MCF 10A (cell line): ENCODE data around the gene ADGRL3. TPM values are rescaled to one million over a fixed set of nuclear protein-coding genes. Genes with fewer than 3 reads are reported as not detected.
A peak's percentile ranks its signal among the peaks of the same experiment; 100 is the strongest.
"Not testable (repeated sequence)": the region's sequence is repeated elsewhere in the genome, so short reads cannot be mapped to it uniquely, and the experiment has no call there.

Source experiments
- BruUV-seq: library from RNA; stranded (reverse); fragments of 400-500 nt; replicated peaks from 2 replicates; lab custom pipeline; 2021; lab: Mats Ljungman, UMichigan
- CTCF ChIA-PET: fragments of 300-600 bp; sonication (Branson Sonifier 250); formaldehyde crosslinking; extraction: SDS; loops from one replicate; lab custom pipeline; 2021; ENCODE audit warnings: antibody characterized with exemption, inconsistent platforms; lab: Yijun Ruan, JAX
- POLR2A ChIA-PET: fragments of 300-600, 350-650 bp; sonication (Branson Sonifier 250); formaldehyde crosslinking; extraction: SDS; loops from one replicate; lab custom pipeline; 2020; ENCODE audit warnings: antibody characterized with exemption, inconsistent platforms; lab: Yijun Ruan, JAX
- DNase-seq: peaks from one replicate; pipeline ENCODE4 v3.0.0-alpha.2; 2018; ENCODE audit not compliant: unreplicated experiment
- H3K27ac Mint-ChIP-seq: one replicate; pipeline ENCODE4 v1.8.0; 2022; ENCODE audit warnings: mild to moderate bottlenecking, low read depth, mixed read lengths; ENCODE audit not compliant: unreplicated experiment
- H3K27me3 Mint-ChIP-seq: one replicate; pipeline ENCODE4 v1.8.0; 2022; ENCODE audit warnings: mixed read lengths; ENCODE audit not compliant: insufficient read depth, unreplicated experiment
- H3K36me3 Mint-ChIP-seq: one replicate; pipeline ENCODE4 v1.8.0; 2022; ENCODE audit warnings: mild to moderate bottlenecking, moderate library complexity, mixed read lengths; ENCODE audit not compliant: insufficient read depth, unreplicated experiment
- H3K4me1 Mint-ChIP-seq: one replicate; pipeline ENCODE4 v1.8.0; 2022; ENCODE audit warnings: mixed read lengths; ENCODE audit not compliant: insufficient read depth, unreplicated experiment
- H3K4me3 Mint-ChIP-seq: one replicate; pipeline ENCODE4 v1.8.0; 2022; ENCODE audit warnings: mild to moderate bottlenecking, moderate library complexity, mixed read lengths; ENCODE audit not compliant: unreplicated experiment
- H3K9me3 Mint-ChIP-seq: one replicate; pipeline ENCODE4 v1.8.0; 2022; ENCODE audit warnings: mixed read lengths; ENCODE audit not compliant: unreplicated experiment
- CTCF ChIP-seq: fragments of 200-600 bp; IDR thresholded peaks from one replicate; pipeline ENCODE4 v1.8.0; 2022; ENCODE audit warnings: antibody characterized with exemption, mild to moderate bottlenecking; ENCODE audit not compliant: unreplicated experiment
- intact Hi-C: fragments of 100-400 bp; cut with micrococcal nuclease; formaldehyde crosslinking; loops from 2 replicates; pipeline ENCODE4 v1.14.1; 2022
- total RNA-seq: library from RNA; stranded (reverse); gene quantifications from 2 replicates; pipeline ENCODE4 v1.2.3, GENCODE V29; 2022

Gene ADGRL3
- total RNA-seq, 1 experiment from 2014 or later = 3.6 TPM

DNA sequence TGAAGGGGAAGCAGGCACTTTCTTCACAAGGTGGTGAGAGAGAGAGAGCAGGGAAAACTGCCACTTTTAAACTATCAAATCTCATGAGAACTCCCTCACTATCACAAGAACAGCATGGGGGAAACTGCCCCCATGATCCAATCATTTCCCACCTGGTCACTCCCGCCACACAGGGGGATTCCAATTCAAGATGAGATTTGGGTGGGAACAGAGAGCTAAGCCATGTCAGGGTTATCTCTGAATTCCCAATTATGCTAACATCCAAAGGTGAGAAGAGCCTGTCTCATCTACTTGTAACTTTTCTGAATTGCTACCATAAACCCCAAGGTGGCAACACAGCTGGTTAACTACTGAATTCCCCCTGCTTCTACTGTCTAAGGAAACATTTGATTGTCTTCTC lies 758.5 kb downstream of the ADGRL3 start:
- ChIA-PET CTCF (no interaction called here), POLR2A (no interaction called here)
- Mint-ChIP-seq H3K4me3 (no peak overlapping the region), H3K36me3 (peaks cover 6% of the 10 kb centered on the region), H3K27ac (no peak overlapping the region), H3K27me3 (no peaks in the 10 kb centered on the region), H3K9me3 (no peaks in the 10 kb centered on the region), H3K4me1 (no peaks in the 10 kb centered on the region)
- no peak for DNase-seq
- BruUV-seq = no TSS peak
- intact Hi-C loops = no loop called here
- TF ChIP-seq CTCF = no peak

GRCh38 chr4:61959087-61959486 lies 759.0 kb downstream of the ADGRL3 start:
- no peak overlapping the region for H3K27ac Mint-ChIP-seq
- no peaks in the 10 kb centered on the region for H3K9me3 Mint-ChIP-seq
- peaks cover 6% of the 10 kb centered on the region for H3K36me3 Mint-ChIP-seq
- intact Hi-C loops = no loop called here
- CTCF ChIA-PET = no interaction called here
- no peak for TF ChIP-seq CTCF
- H3K4me3 Mint-ChIP-seq = no peak overlapping the region
- no peaks in the 10 kb centered on the region for H3K4me1 Mint-ChIP-seq
- POLR2A ChIA-PET = no interaction called here
- BruUV-seq = no TSS peak
- DNase-seq = no peak
- H3K27me3 Mint-ChIP-seq = no peaks in the 10 kb centered on the region

DNA sequence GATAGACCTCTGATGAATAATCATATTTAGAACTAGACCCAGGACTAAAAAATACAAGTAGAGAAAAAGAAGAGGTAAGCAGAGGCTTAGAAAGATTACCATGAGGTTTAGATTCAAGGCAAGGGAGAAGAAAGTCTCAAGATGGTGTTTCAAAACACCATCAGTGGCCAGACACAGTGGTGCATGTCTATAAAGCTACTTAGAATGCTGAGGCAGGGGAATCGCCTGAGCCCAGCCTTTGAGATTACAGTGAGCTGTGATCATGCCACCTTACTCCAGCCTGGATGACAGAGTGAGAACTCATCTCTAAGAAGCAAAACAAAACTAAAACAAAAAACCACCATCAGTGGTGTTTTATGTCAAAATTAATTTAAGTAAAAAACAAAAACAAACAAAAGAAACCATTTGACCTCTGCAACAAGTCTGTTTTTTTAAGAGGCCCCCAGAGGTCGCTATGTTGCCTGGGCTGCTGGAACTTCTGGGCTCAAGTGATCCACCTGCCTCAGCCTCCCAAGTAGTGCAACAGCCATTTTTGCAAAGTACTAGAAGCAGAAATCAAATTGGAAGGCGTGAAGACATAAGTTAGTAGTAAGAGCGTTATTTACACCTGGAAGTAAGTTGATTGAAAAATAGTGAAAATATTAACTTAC lies 784.3 kb downstream of the ADGRL3 start:
- peak; percentile 5 for DNase-seq
- Mint-ChIP-seq H3K9me3 (no peaks in the 10 kb centered on the region), H3K27me3 (no peaks in the 10 kb centered on the region), H3K4me3 (no peak overlapping the region), H3K36me3 (no peaks in the 10 kb centered on the region), H3K4me1 (no peaks in the 10 kb centered on the region), H3K27ac (no peak overlapping the region)
- BruUV-seq = no TSS peak
- TF ChIP-seq CTCF = no peak
- intact Hi-C loops = no loop called here
- CTCF ChIA-PET = no interaction called here
- POLR2A ChIA-PET = interaction anchor here (1.0 kb wide), 1 partner anchor 10 kb away, joined by 5 read pairs; no protein-coding TSS in a partner anchor

DNA sequence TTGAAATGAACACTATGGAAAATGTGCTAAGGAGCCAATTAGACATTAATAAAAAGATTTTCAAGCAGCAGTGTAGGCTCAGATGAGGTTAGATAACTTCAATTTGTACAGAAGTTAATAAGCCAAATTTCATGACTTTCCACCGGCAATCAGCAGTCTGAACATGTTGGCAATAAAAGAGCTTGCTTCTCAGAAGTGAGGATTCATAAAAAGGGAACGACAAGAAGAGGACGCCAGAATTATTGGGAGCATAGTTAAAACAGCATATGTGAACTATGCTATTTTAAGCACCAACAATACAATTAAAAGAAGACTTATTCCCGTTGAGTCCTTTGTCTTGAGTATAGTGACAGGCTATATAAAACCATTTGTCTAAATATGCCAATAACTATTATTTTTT lies 785.3 kb downstream of the ADGRL3 start:
- CTCF ChIA-PET = no interaction called here

DNA sequence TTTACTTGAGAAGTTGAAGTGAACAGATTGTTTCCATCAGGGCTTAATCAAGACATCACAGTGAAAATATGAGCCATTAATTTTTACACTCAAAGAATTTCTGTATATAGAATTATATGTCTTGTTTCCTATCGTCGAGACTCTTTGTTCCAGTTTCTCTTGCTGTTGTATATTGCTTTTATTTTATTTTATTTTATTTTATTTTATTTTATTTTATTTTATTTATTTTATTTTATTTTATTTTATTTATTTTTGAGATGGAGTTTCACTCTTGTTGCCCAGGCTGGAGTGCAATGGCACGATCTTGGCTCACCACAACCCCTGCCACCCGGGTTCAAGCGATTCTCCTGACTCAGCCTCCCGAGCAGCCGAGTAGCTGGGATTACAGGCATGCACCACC lies 786.8 kb downstream of the ADGRL3 start:
- ChIA-PET POLR2A (interaction anchor here (0.7 kb wide), 1 partner anchor 42 kb away, joined by 3 read pairs; no protein-coding TSS in a partner anchor), CTCF (interaction anchor here (0.6 kb wide), 1 partner anchor 115 kb away, joined by 3 read pairs; no protein-coding TSS in a partner anchor)
- DNase-seq, H3K36me3 Mint-ChIP-seq, H3K27ac Mint-ChIP-seq, H3K4me1 Mint-ChIP-seq, BruUV-seq, H3K27me3 Mint-ChIP-seq, intact Hi-C loops, H3K4me3 Mint-ChIP-seq, H3K9me3 Mint-ChIP-seq: not testable (repeated sequence)

More for the DNA sequence above, 785.3 kb downstream of the ADGRL3 start:
- no peaks in the 10 kb centered on the region for H3K27me3 Mint-ChIP-seq
- H3K27ac Mint-ChIP-seq = no peak overlapping the region
- no peak overlapping the region for H3K4me3 Mint-ChIP-seq
- H3K4me1 Mint-ChIP-seq = no peaks in the 10 kb centered on the region
- no peak for DNase-seq
- BruUV-seq = no TSS peak
- no peaks in the 10 kb centered on the region for H3K9me3 Mint-ChIP-seq
- no peaks in the 10 kb centered on the region for H3K36me3 Mint-ChIP-seq
- POLR2A ChIA-PET = interaction anchor here (1.0 kb wide), 1 partner anchor 9 kb away, joined by 5 read pairs; no protein-coding TSS in a partner anchor
- intact Hi-C loops = no loop called here
- no peak for TF ChIP-seq CTCF
